Measurements from ENCODE around the gene ZNF608. TPM values are rescaled to one million over a fixed set of nuclear protein-coding genes. Genes with fewer than 3 reads are reported as not detected.

ZNF608 gene
- total and polyA plus RNA-seq, 3 donors from 2014 or later: 28.7 to 42.4 (median 42.1) TPM

- TF ChIP-seq POLR2A (IDR thresholded peaks at IDR 0.05) (no peak), CTCF (IDR thresholded peaks at IDR 0.05) (no peak)
- H3K27ac ChIP-seq: no peak overlapping the region
- no peak for DNase-seq
- intact Hi-C loops (cut with DNase I; ENCODE audit: low total_unique reads): no loop called here
- H3K4me1 ChIP-seq: no peaks in the 10 kb centered on the region
- H3K9me3 ChIP-seq: no peaks in the 10 kb centered on the region
- 87 to 89% methylated on average over 6 of the region's 6 CpGs for WGBS, 2 donors
- no peaks in the 10 kb centered on the region for H3K36me3 ChIP-seq (ENCODE audit: low read depth, missing control alignments)
- no peak overlapping the region for H3K4me3 ChIP-seq
- no peaks in the 10 kb centered on the region for H3K27me3 ChIP-seq
These were observed 21.9 kb downstream of the ZNF608 start for GRCh38 chr5:124724357-124725039.

GRCh38 chr5:124721229-124721735 lies 25.2 kb downstream of the ZNF608 start:
- intact Hi-C loops (cut with DNase I; ENCODE audit: low total_unique reads): no loop called here
- 77 to 91% methylated on average over 8 of the region's 8 CpGs for WGBS, 2 donors
- no peaks in the 10 kb centered on the region for H3K36me3 ChIP-seq (ENCODE audit: low read depth, missing control alignments)
- no peak overlapping the region for H3K4me3 ChIP-seq
- no peaks in the 10 kb centered on the region for H3K4me1 ChIP-seq
- H3K9me3 ChIP-seq: no peaks in the 10 kb centered on the region
- DNase-seq: no peak
- no peaks in the 10 kb centered on the region for H3K27me3 ChIP-seq
- no peak overlapping the region for H3K27ac ChIP-seq
- no peak for TF ChIP-seq CTCF (IDR thresholded peaks at IDR 0.05)
- no peak for TF ChIP-seq POLR2A (IDR thresholded peaks at IDR 0.05)

- Histone ChIP-seq H3K27me3 (no peaks in the 10 kb centered on the region), H3K27ac (no peak overlapping the region), H3K36me3 (ENCODE audit: low read depth, missing control alignments) (no peaks in the 10 kb centered on the region), H3K4me3 (no peak overlapping the region), H3K4me1 (no peaks in the 10 kb centered on the region), H3K9me3 (no peaks in the 10 kb centered on the region)
- DNase-seq: no peak
- 63 to 76% methylated on average over 4 of the region's 4 CpGs for WGBS, 2 donors
- TF ChIP-seq CTCF (IDR thresholded peaks at IDR 0.05) (no peak), POLR2A (IDR thresholded peaks at IDR 0.05) (no peak)
- intact Hi-C loops (cut with DNase I; ENCODE audit: low total_unique reads): no loop called here
These were observed 25.8 kb downstream of the ZNF608 start for GRCh38 chr5:124720593-124720992.

- Histone ChIP-seq H3K36me3 (ENCODE audit: low read depth, missing control alignments) (no peaks in the 10 kb centered on the region), H3K4me3 (no peak overlapping the region), H3K27me3 (no peaks in the 10 kb centered on the region), H3K9me3 (no peaks in the 10 kb centered on the region), H3K27ac (no peak overlapping the region), H3K4me1 (no peaks in the 10 kb centered on the region)
- intact Hi-C loops (cut with DNase I; ENCODE audit: low total_unique reads): no loop called here
- TF ChIP-seq POLR2A (IDR thresholded peaks at IDR 0.05) (no peak), CTCF (IDR thresholded peaks at IDR 0.05) (no peak)
- 85 to 91% methylated on average over 4 of the region's 4 CpGs for WGBS, 2 donors
- no peak for DNase-seq
These were observed 27.1 kb downstream of the ZNF608 start for GRCh38 chr5:124719113-124719967.

Measured in testis (tissue), 3 donors.